Kasumi-1 (cell line): ENCODE results near the gene MAGOH.
"Not testable (repeated sequence)": the region's sequence is repeated elsewhere in the genome, so short reads cannot be mapped to it uniquely, and the experiment has no call there.

ENCODE experiments used
- DNase-seq, 2 experiments: peaks; one replicate each; lab custom pipeline; 2025; lab: John Stamatoyannopoulos, UW

The MAGOH gene

GRCh38 chr1:53186533-53186932 is 51.8 kb downstream of the MAGOH start:
- no peak for DNase-seq

- not testable (repeated sequence) for DNase-seq
Observed at GRCh38 chr1:53185955-53186297, 52.4 kb downstream of the MAGOH start.

- DNase-seq = no peak
Observed at GRCh38 chr1:53183095-53183990, 55.0 kb downstream of the MAGOH start.

- no peak for DNase-seq
Observed at GRCh38 chr1:53182716-53183094, 55.6 kb downstream of the MAGOH start.

GRCh38 chr1:53182111-53182593 is 56.2 kb downstream of the MAGOH start:
- DNase-seq = peak; percentile 64 to 88

GRCh38 chr1:53180951-53181350 is 57.4 kb downstream of the MAGOH start:
- DNase-seq = no peak

- DNase-seq = no peak
Observed at GRCh38 chr1:53180226-53180625, 58.1 kb downstream of the MAGOH start.
